Measurements from ENCODE around the gene WDR49. TPM values are rescaled to one million over a fixed set of nuclear protein-coding genes. Genes with fewer than 3 reads are reported as not detected.
"Not testable (repeated sequence)": the region's sequence is repeated elsewhere in the genome, so short reads cannot be mapped to it uniquely, and the experiment has no call there.

The WDR49 gene
- polyA plus RNA-seq, 2 donors: 0.18 to 0.29 TPM

GRCh38 chr3:167644611-167645010, 9.1 kb downstream of the WDR49 start:
- Histone ChIP-seq H3K9me3 (ENCODE audit: control insufficient read depth in 2 of 2, insufficient read depth in 1 of 2, low read depth in 1 of 2, low read length in 1 of 2) (no peaks in the 10 kb centered on the region), H3K36me3 (ENCODE audit: control insufficient read depth in 2 of 2, insufficient read depth in 2 of 2, low read length in 1 of 2) (no peaks in the 10 kb centered on the region), H3K27ac (ENCODE audit: low read depth in 2 of 2, low read length in 1 of 2) (no peak overlapping the region), H3K4me3 (ENCODE audit: low read depth in 1 of 2, low read length in 2 of 2) (no peak overlapping the region), H3K27me3 (ENCODE audit: control insufficient read depth in 1 of 2, insufficient read depth in 2 of 2, low read length in 2 of 2) (no peaks in the 10 kb centered on the region), H3K4me1 (ENCODE audit: control insufficient read depth in 2 of 2, insufficient read depth in 2 of 2, low read length in 1 of 2) (no peaks in the 10 kb centered on the region)
- 82 to 89% methylated on average over 1 of the region's 1 CpG for WGBS, 2 donors

GRCh38 chr3:167631471-167631870, 22.3 kb downstream of the WDR49 start:
- no peak overlapping the region for H3K27ac ChIP-seq (ENCODE audit: low read depth in 2 of 2, low read length in 1 of 2)
- no peak overlapping the region for H3K4me3 ChIP-seq (ENCODE audit: low read depth in 1 of 2, low read length in 2 of 2)
- H3K9me3 ChIP-seq (ENCODE audit: control insufficient read depth in 2 of 2, insufficient read depth in 1 of 2, low read depth in 1 of 2, low read length in 1 of 2): no peaks in the 10 kb centered on the region
- H3K36me3 ChIP-seq (ENCODE audit: control insufficient read depth in 2 of 2, insufficient read depth in 2 of 2, low read length in 1 of 2): no peaks in the 10 kb centered on the region
- WGBS, 2 donors: 41 to 76% methylated on average over 5 of the region's 5 CpGs
- no peaks in the 10 kb centered on the region for H3K4me1 ChIP-seq (ENCODE audit: control insufficient read depth in 2 of 2, insufficient read depth in 2 of 2, low read length in 1 of 2)
- no peaks in the 10 kb centered on the region for H3K27me3 ChIP-seq (ENCODE audit: control insufficient read depth in 1 of 2, insufficient read depth in 2 of 2, low read length in 2 of 2)

DNA sequence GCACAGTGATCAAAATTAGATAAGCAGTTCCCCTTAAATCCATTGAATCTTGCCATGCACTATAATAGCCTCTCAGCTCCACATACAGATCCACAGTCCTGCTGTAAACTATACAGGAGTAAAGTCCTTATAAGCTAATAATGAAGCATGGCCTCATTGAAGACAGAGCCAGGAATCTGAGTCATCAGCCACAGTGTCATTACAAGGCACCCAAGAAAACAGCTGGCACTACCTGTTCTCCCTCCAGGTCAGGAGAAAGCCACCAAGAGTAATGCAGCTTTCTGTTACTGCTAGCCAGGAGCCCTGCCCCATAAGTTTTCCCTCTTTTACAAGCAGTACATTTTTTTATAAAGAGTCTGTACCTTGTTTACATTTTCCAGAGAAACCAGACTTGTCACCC, 27.3 kb downstream of the WDR49 start:
- Histone ChIP-seq H3K4me1 (ENCODE audit: control insufficient read depth in 2 of 2, insufficient read depth in 2 of 2, low read length in 1 of 2) (no peaks in the 10 kb centered on the region), H3K9me3 (ENCODE audit: control insufficient read depth in 2 of 2, insufficient read depth in 1 of 2, low read depth in 1 of 2, low read length in 1 of 2) (no peaks in the 10 kb centered on the region), H3K4me3 (ENCODE audit: low read depth in 1 of 2, low read length in 2 of 2) (no peak overlapping the region), H3K36me3 (ENCODE audit: control insufficient read depth in 2 of 2, insufficient read depth in 2 of 2, low read length in 1 of 2) (no peaks in the 10 kb centered on the region), H3K27me3 (ENCODE audit: control insufficient read depth in 1 of 2, insufficient read depth in 2 of 2, low read length in 2 of 2) (no peaks in the 10 kb centered on the region), H3K27ac (ENCODE audit: low read depth in 2 of 2, low read length in 1 of 2) (no peak overlapping the region)

DNA sequence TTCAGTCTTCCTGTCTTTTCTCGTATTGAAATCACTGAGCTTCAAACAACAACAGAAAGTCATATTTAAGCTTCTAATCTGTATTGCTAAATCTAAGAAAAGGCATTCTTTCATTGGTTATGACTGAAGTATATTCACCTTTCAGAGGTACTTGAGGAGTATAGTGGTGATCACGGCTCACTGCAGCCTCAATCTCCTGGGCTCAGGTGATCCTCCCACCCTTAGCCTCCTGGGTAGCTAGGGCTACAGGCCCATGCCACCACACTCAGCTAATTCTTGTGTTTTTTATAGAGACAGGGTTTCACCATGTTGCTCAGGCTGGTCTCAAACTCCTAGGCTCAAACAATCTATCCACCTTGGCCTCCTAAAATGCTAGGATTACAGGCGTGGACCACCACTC, 38.7 kb downstream of the WDR49 start:
- Histone ChIP-seq H3K4me1 (ENCODE audit: control insufficient read depth in 2 of 2, insufficient read depth in 2 of 2, low read length in 1 of 2) (no peaks in the 10 kb centered on the region), H3K27ac (ENCODE audit: low read depth in 2 of 2, low read length in 1 of 2) (no peak overlapping the region), H3K9me3 (ENCODE audit: control insufficient read depth in 2 of 2, insufficient read depth in 1 of 2, low read depth in 1 of 2, low read length in 1 of 2) (no peaks in the 10 kb centered on the region), H3K27me3 (ENCODE audit: control insufficient read depth in 1 of 2, insufficient read depth in 2 of 2, low read length in 2 of 2) (no peaks in the 10 kb centered on the region), H3K4me3 (ENCODE audit: low read depth in 1 of 2, low read length in 2 of 2) (no peak overlapping the region), H3K36me3 (ENCODE audit: control insufficient read depth in 2 of 2, insufficient read depth in 2 of 2, low read length in 1 of 2) (no peaks in the 10 kb centered on the region)
- WGBS, 2 donors: 94 to 97% methylated on average over 3 of the region's 3 CpGs

GRCh38 chr3:167614196-167614595, 39.5 kb downstream of the WDR49 start:
- not testable (repeated sequence) for H3K36me3 ChIP-seq (ENCODE audit: control insufficient read depth in 2 of 2, insufficient read depth in 2 of 2, low read length in 1 of 2); H3K27ac ChIP-seq (ENCODE audit: low read depth in 2 of 2, low read length in 1 of 2); H3K4me3 ChIP-seq (ENCODE audit: low read depth in 1 of 2, low read length in 2 of 2); H3K4me1 ChIP-seq (ENCODE audit: control insufficient read depth in 2 of 2, insufficient read depth in 2 of 2, low read length in 1 of 2); H3K27me3 ChIP-seq (ENCODE audit: control insufficient read depth in 1 of 2, insufficient read depth in 2 of 2, low read length in 2 of 2); H3K9me3 ChIP-seq (ENCODE audit: control insufficient read depth in 2 of 2, insufficient read depth in 1 of 2, low read depth in 1 of 2, low read length in 1 of 2)
- 71 to 77% methylated on average over 5 of the region's 5 CpGs for WGBS, 2 donors

- no peaks in the 10 kb centered on the region for H3K4me1 ChIP-seq (ENCODE audit: control insufficient read depth in 2 of 2, insufficient read depth in 2 of 2, low read length in 1 of 2)
- no peaks in the 10 kb centered on the region for H3K36me3 ChIP-seq (ENCODE audit: control insufficient read depth in 2 of 2, insufficient read depth in 2 of 2, low read length in 1 of 2)
- H3K27ac ChIP-seq (ENCODE audit: low read depth in 2 of 2, low read length in 1 of 2): no peak overlapping the region
- WGBS, 2 donors: 64% methylated on average over 2 of the region's 2 CpGs
- no peak overlapping the region for H3K4me3 ChIP-seq (ENCODE audit: low read depth in 1 of 2, low read length in 2 of 2)
- no peaks in the 10 kb centered on the region for H3K27me3 ChIP-seq (ENCODE audit: control insufficient read depth in 1 of 2, insufficient read depth in 2 of 2, low read length in 2 of 2)
- no peaks in the 10 kb centered on the region for H3K9me3 ChIP-seq (ENCODE audit: control insufficient read depth in 2 of 2, insufficient read depth in 1 of 2, low read depth in 1 of 2, low read length in 1 of 2)
These were observed 42.0 kb downstream of the WDR49 start for GRCh38 chr3:167611718-167612117.

DNA sequence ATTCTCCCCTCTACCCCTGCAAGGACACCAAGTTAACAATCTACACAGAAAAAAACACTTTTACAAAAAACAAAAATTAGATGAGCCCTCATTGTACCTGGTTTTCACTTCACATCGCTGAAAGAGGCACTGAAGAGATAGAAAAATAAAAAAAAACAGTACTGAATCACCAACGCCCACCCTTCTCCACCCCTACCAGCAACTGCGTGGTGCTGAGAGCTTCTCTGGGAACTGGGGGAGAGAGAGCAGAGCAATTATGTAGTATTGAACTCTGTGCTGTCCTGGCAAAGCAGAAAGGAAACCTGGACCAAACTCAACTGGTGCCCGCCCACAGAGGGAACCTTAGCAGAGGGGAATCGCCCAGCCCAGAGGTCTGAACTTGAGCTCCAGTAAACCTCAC, 44.6 kb downstream of the WDR49 start:
- no peaks in the 10 kb centered on the region for H3K9me3 ChIP-seq (ENCODE audit: control insufficient read depth in 2 of 2, insufficient read depth in 1 of 2, low read depth in 1 of 2, low read length in 1 of 2)
- no peak overlapping the region for H3K27ac ChIP-seq (ENCODE audit: low read depth in 2 of 2, low read length in 1 of 2)
- no peaks in the 10 kb centered on the region for H3K36me3 ChIP-seq (ENCODE audit: control insufficient read depth in 2 of 2, insufficient read depth in 2 of 2, low read length in 1 of 2)
- no peak overlapping the region for H3K4me3 ChIP-seq (ENCODE audit: low read depth in 1 of 2, low read length in 2 of 2)
- no peaks in the 10 kb centered on the region for H3K27me3 ChIP-seq (ENCODE audit: control insufficient read depth in 1 of 2, insufficient read depth in 2 of 2, low read length in 2 of 2)
- 90 to 91% methylated on average over 5 of the region's 5 CpGs for WGBS, 2 donors
- no peaks in the 10 kb centered on the region for H3K4me1 ChIP-seq (ENCODE audit: control insufficient read depth in 2 of 2, insufficient read depth in 2 of 2, low read length in 1 of 2)

DNA sequence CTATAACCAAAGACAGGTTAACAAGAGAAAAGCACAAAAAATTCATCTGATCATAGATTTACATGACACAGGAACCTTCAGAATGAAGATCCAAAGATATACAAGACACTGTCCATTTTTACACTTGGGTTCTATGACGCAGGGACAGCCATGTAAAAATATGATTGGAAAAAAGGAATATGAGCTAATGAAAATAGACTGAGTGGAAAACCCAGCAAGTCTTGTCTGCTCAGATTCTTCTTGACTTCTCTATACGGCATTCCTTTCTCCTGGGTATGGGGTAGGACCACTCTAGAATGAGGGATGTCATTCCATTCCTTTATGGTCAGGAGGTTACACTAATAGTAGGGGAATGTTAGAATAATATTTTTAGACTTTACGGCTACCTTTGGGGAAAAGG, 46.9 kb downstream of the WDR49 start:
- Histone ChIP-seq H3K27ac (ENCODE audit: low read depth in 2 of 2, low read length in 1 of 2) (no peak overlapping the region), H3K27me3 (ENCODE audit: control insufficient read depth in 1 of 2, insufficient read depth in 2 of 2, low read length in 2 of 2) (no peaks in the 10 kb centered on the region), H3K4me3 (ENCODE audit: low read depth in 1 of 2, low read length in 2 of 2) (no peak overlapping the region), H3K4me1 (ENCODE audit: control insufficient read depth in 2 of 2, insufficient read depth in 2 of 2, low read length in 1 of 2) (no peaks in the 10 kb centered on the region), H3K9me3 (ENCODE audit: control insufficient read depth in 2 of 2, insufficient read depth in 1 of 2, low read depth in 1 of 2, low read length in 1 of 2) (no peaks in the 10 kb centered on the region), H3K36me3 (ENCODE audit: control insufficient read depth in 2 of 2, insufficient read depth in 2 of 2, low read length in 1 of 2) (no peaks in the 10 kb centered on the region)
- WGBS, 2 donors: 94 to 95% methylated on average over 3 of the region's 3 CpGs

- Histone ChIP-seq H3K27me3 (ENCODE audit: control insufficient read depth in 1 of 2, insufficient read depth in 2 of 2, low read length in 2 of 2) (no peaks in the 10 kb centered on the region), H3K4me1 (ENCODE audit: control insufficient read depth in 2 of 2, insufficient read depth in 2 of 2, low read length in 1 of 2) (no peaks in the 10 kb centered on the region), H3K9me3 (ENCODE audit: control insufficient read depth in 2 of 2, insufficient read depth in 1 of 2, low read depth in 1 of 2, low read length in 1 of 2) (no peaks in the 10 kb centered on the region), H3K4me3 (ENCODE audit: low read depth in 1 of 2, low read length in 2 of 2) (no peak overlapping the region), H3K36me3 (ENCODE audit: control insufficient read depth in 2 of 2, insufficient read depth in 2 of 2, low read length in 1 of 2) (no peaks in the 10 kb centered on the region), H3K27ac (ENCODE audit: low read depth in 2 of 2, low read length in 1 of 2) (no peak overlapping the region)
- 86 to 89% methylated on average over 2 of the region's 2 CpGs for WGBS, 2 donors
These were observed 47.9 kb downstream of the WDR49 start for GRCh38 chr3:167605871-167606270.

- Histone ChIP-seq H3K27me3 (ENCODE audit: control insufficient read depth in 1 of 2, insufficient read depth in 2 of 2, low read length in 2 of 2) (no peaks in the 10 kb centered on the region), H3K9me3 (ENCODE audit: control insufficient read depth in 2 of 2, insufficient read depth in 1 of 2, low read depth in 1 of 2, low read length in 1 of 2) (peaks cover 0 to 2% of the 10 kb centered on the region in 2 donors), H3K36me3 (ENCODE audit: control insufficient read depth in 2 of 2, insufficient read depth in 2 of 2, low read length in 1 of 2) (no peaks in the 10 kb centered on the region), H3K27ac (ENCODE audit: low read depth in 2 of 2, low read length in 1 of 2) (no peak overlapping the region), H3K4me1 (ENCODE audit: control insufficient read depth in 2 of 2, insufficient read depth in 2 of 2, low read length in 1 of 2) (no peaks in the 10 kb centered on the region), H3K4me3 (ENCODE audit: low read depth in 1 of 2, low read length in 2 of 2) (no peak overlapping the region)
- WGBS, 2 donors: 77 to 85% methylated on average over 2 of the region's 2 CpGs
These were observed 51.7 kb downstream of the WDR49 start for GRCh38 chr3:167602041-167602440.
